MM.1S (cell line): Measurements from ENCODE around the gene PCCA.
"Not testable (repeated sequence)": the region's sequence is repeated elsewhere in the genome, so short reads cannot be mapped to it uniquely, and the experiment has no call there.

Source experiments
- CTCF ChIP-seq: fragments of 300-600 bp; sonication (generic); IDR thresholded peaks from 2 replicates; pipeline ENCODE4 v1.5.1; 2016; ENCODE audit warnings: antibody characterized with exemption, low read length, mixed read lengths
- EZH2 ChIP-seq: fragments of 300-600 bp; sonication (generic); optimal IDR thresholded peaks from 2 replicates; pipeline ENCODE3; 2017; ENCODE audit warnings: low read depth, mild to moderate bottlenecking, antibody characterized with exemption, low read length, mixed read lengths

- TF ChIP-seq CTCF, EZH2: not testable (repeated sequence)
Measured at GRCh38 chr13:100577239-100577638, 488.3 kb downstream of the PCCA start.
